AG09309 (cell line): ENCODE results near the gene KIAA1671.

ENCODE experiments used
- DNase-seq: peaks from one replicate; pipeline ENCODE4 v3.0.0-alpha.2; 2010; ENCODE audit warnings: low read depth
- H3K4me3 ChIP-seq: 2 replicates; pipeline ENCODE4 v1.5.1; 2011; ENCODE audit warnings: mild to moderate bottlenecking, low read depth, low read length, moderate library complexity; ENCODE audit not compliant: control insufficient read depth
- CTCF ChIP-seq: IDR thresholded peaks from 2 replicates; pipeline ENCODE4 v1.5.1; 2011; ENCODE audit warnings: mild to moderate bottlenecking, low read depth, low read length, inconsistent platforms; ENCODE audit not compliant: insufficient read depth, control insufficient read depth; ENCODE audit errors: missing control alignments

The KIAA1671 gene

GRCh38 chr22:25048071-25048470 lies 95.6 kb downstream of the KIAA1671 start:
- no peak overlapping the region for H3K4me3 ChIP-seq
- TF ChIP-seq CTCF: no peak
- DNase-seq: no peak

- no peak for DNase-seq
- H3K4me3 ChIP-seq: no peak overlapping the region
- TF ChIP-seq CTCF: peak; percentile 66
Observed at GRCh38 chr22:25048659-25049647, 96.4 kb downstream of the KIAA1671 start.

GRCh38 chr22:25049770-25050169 lies 97.3 kb downstream of the KIAA1671 start:
- no peak for DNase-seq
- no peak for TF ChIP-seq CTCF
- no peak overlapping the region for H3K4me3 ChIP-seq

DNA sequence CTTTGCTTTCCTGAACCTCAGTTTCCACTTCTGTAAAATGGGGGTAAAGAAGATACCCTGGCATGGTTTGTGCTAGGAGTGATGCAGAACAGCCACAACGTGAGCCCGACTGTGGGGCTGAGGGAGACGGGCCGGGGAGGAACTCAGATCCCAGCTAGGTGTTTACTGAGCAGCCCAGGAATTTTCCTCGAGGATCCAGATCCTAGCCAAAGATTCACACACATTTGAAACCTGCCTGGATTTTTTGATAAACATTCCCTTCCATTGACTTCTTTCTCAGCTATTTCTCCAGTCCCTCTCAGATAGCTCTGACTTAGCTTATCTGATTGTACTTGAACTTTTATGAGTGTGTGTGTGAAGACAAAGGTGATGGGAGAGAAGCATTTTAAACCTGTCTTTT lies 98.0 kb downstream of the KIAA1671 start:
- H3K4me3 ChIP-seq: no peak overlapping the region
- no peak for TF ChIP-seq CTCF
- no peak for DNase-seq

GRCh38 chr22:25051073-25051472 lies 98.6 kb downstream of the KIAA1671 start:
- DNase-seq: no peak
- peak; percentile 20 for TF ChIP-seq CTCF
- no peak overlapping the region for H3K4me3 ChIP-seq

- no peak for TF ChIP-seq CTCF
- H3K4me3 ChIP-seq: no peak overlapping the region
- no peak for DNase-seq
Observed at GRCh38 chr22:25051983-25052710, 99.6 kb downstream of the KIAA1671 start.
